AG09319 (cell line): ENCODE results near the gene ENOX1.

Experiments
- DNase-seq: peaks from one replicate; pipeline ENCODE4 v3.0.0-alpha.2; 2010; ENCODE audit warnings: low read depth; ENCODE audit errors: extremely low read depth
- TF ChIP-seq, protein P1 (sequence below): IDR thresholded peaks from 2 replicates; pipeline ENCODE4 v1.5.1; 2011; ENCODE audit warnings: low read depth, mild to moderate bottlenecking, inconsistent platforms, low read length, moderate library complexity

ENOX1 gene

DNA sequence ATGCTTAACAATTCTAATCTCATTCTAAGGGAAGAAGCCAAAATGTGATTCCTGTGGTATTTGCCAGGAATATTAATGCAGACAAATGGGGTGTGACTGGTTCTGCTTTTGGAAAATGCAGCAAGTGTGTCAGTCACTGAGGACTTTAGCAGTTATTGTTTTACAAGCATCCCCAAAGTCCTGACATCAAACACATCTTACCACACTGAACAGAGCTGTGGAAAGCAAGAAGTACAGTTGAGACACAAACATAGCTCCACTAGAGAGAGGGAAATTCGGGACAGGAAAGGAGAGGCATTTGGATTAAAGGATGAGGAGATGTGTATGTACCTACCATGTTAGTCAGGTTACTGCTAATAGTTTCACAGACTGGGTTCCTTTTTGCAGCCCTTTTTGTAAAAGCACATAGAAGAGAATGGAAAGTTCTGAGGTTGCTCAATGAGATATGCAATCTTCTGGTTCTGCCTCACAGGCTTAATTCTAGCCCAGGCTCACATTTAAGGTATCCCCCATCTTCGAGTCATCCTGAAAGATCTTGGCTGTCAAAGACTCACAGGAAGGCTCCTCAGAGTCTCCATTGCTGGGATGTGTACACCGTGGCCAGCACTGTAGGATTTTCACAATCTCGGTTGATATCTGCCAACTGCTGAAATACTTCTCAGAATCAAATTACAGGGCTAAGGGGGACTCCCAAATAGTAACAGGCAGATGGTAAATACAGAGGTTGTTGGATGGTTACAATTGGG is 446.8 kb downstream of the ENOX1 start:
- DNase-seq = no peak
- TF ChIP-seq, protein P1, sequence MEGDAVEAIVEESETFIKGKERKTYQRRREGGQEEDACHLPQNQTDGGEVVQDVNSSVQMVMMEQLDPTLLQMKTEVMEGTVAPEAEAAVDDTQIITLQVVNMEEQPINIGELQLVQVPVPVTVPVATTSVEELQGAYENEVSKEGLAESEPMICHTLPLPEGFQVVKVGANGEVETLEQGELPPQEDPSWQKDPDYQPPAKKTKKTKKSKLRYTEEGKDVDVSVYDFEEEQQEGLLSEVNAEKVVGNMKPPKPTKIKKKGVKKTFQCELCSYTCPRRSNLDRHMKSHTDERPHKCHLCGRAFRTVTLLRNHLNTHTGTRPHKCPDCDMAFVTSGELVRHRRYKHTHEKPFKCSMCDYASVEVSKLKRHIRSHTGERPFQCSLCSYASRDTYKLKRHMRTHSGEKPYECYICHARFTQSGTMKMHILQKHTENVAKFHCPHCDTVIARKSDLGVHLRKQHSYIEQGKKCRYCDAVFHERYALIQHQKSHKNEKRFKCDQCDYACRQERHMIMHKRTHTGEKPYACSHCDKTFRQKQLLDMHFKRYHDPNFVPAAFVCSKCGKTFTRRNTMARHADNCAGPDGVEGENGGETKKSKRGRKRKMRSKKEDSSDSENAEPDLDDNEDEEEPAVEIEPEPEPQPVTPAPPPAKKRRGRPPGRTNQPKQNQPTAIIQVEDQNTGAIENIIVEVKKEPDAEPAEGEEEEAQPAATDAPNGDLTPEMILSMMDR = no peak

DNA sequence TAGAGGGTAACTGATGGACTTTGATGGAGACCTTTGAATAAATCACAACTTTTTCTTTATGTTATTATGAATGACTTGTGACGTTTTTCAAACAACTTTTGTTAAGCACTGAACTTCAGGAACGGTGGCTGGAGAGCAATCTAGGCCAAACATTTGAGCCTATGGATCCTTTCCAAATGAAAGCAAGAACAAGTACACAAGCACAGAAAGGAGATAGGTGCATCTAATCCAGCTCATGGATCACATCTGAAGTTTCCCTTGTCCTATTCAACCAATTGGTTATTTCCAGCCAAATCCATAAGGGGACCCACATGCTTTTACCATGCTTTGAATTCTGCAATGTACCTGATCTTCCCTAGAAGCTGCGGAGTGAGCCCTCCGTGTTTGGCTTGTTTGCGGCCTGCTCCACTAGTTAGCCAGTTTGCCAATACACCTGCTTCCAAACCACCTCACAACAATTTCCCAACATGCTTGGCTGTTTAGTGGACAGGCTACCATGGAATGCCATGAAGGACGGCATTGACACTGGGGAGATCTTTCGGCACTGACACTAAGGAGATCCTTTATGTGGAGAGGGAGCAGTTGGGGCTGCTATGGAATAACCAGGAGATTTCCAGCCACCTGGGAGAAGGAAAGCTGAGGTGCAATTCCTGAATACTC is 447.5 kb downstream of the ENOX1 start:
- TF ChIP-seq, protein P1 = no peak
- DNase-seq = no peak

DNA sequence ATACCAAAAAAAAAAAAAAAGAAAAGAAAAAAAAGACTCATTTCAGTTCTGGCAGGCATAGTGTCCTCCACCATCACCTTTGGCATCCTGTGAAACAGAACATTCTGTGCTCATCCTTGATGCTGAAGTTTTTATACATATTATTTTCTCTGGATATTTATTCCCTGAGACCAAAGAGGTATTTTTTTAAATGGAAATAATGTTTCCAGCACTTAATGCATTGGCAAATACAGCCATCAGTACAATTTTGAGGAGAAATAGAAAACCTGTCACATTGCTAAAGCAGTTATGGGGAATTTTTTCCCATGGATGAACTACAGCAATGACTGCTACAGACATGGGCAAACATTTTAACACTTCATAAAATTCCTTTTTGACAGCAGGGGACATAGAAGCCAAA is 451.0 kb downstream of the ENOX1 start:
- TF ChIP-seq, protein P1 = no peak
- DNase-seq = no peak

DNA sequence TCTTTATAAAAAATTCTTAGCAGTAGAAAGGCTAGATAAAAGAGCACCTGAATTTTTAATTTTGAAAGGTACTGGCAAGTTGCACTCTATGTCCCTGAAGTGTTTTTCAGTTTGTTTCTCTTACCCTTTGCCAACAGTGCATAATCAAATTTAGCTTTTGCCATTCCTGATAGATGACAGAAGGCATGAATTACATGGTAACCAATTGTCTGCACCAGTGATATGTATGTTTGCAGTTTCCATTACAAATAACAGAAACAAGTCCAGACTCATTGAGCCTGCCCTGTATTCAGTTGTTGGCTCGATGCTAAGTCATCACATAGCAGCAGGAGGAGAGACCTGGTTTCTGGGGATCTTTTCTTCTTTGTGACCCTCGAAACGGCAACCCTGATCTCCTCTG is 453.6 kb downstream of the ENOX1 start:
- no peak for DNase-seq
- TF ChIP-seq, protein P1 = no peak

DNA sequence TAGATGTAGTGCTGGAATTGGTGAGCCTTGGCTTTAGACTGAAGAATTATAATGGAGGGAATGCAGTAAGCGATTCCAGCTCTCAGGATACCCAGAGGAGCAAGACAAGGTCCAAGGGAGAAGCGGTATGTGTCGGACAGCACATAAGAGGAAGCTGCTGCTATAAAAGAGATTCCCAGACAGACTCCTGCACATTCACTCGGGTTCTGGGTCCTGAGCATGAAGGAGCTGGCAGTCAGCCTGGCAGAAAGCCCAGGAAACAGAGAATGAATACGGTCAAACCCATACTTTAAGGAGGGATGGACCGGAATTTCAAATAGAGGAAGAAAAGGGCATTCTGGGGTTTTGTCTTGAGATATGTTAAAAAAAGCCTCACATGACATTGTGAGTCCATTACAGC is 455.1 kb downstream of the ENOX1 start:
- no peak for DNase-seq
- TF ChIP-seq, protein P1 = no peak

DNA sequence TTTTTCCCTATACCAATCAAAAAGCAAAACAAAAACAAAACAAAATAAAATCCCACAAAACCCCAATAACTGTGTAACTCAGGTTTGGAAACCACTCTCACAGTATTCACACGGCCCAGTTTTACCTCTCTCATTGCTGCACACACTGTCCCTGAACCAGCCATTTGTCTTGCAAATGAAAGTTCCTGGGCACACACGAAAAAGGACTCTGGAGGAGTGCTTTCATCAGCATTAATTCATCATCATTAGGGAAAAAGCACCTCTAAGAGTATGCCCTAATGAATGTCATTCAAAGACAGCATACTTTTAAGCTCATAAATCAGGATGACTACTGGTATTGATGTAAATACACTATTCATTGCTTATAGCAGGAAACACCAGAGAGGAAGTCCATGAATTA is 457.1 kb downstream of the ENOX1 start:
- TF ChIP-seq, protein P1 = no peak
- no peak for DNase-seq

DNA sequence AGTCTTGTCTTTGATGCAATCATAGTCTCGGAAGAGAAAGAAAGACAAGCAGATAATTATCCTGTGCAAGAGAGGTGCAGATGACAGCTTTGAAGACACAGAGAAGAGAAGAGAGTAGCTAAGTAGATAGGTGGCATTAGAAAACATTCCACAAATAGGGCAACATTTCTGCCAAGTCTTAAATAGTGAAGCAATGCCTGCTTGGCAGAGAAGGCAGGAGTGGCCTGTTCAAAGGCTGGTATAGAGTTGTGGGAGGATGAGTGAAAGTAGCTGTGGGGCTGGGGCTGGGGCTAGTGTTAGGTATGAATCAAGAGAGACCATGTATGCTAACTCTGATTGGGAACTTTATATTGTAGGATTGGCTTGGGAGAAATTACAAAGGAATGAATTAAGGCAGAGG is 457.9 kb downstream of the ENOX1 start:
- TF ChIP-seq, protein P1 = no peak
- DNase-seq = no peak
